H1 (cell line): ENCODE measurements around the gene ADNP2. TPM values are rescaled to one million over a fixed set of nuclear protein-coding genes. Genes with fewer than 3 reads are reported as not detected.

Experiments
- BACH1 ChIP-seq: IDR thresholded peaks from 2 replicates; pipeline ENCODE4 v1.6.1; 2012; ENCODE audit warnings: low read length, improper control_type of control experiment
- CBX5 ChIP-seq: fragments of 300-800, 300-1000 bp; sonication (generic); IDR thresholded peaks from 2 replicates; pipeline ENCODE4 v1.7.1; 2016; ENCODE audit warnings: antibody characterized with exemption, low read length, low read depth
- CTCF ChIP-seq, 3 experiments: IDR thresholded peaks; 1 replicate in 2 of 3; 2 replicates in 1 of 3; pipeline versions ENCODE4 v1.5.1 to v1.6.1; 2011; ENCODE audit warnings: low read length in 3 of 3, mild to moderate bottlenecking in 3 of 3, inconsistent platforms in 2 of 3, low read depth in 1 of 3, moderate library complexity in 1 of 3; ENCODE audit not compliant: insufficient read depth in 1 of 3; ENCODE audit errors: control extremely low read depth in 1 of 3
- JUND ChIP-seq: IDR thresholded peaks from 2 replicates; pipeline ENCODE4 v1.6.1; 2011; ENCODE audit warnings: mild to moderate bottlenecking, improper control_type of control experiment, low read length
- NANOG ChIP-seq: IDR thresholded peaks from 2 replicates; pipeline ENCODE4 v1.6.1; 2011; ENCODE audit warnings: low read length, low read depth, mild to moderate bottlenecking, inconsistent platforms; ENCODE audit not compliant: insufficient read depth, poor library complexity, severe bottlenecking
- SIRT6 ChIP-seq: IDR thresholded peaks from one replicate; pipeline ENCODE4 v1.7.1; 2012; ENCODE audit warnings: low read length, inconsistent platforms
- SP4 ChIP-seq: IDR thresholded peaks from 2 replicates; pipeline ENCODE4 v1.6.1; 2012; ENCODE audit warnings: low read length, inconsistent platforms
- TCF12 ChIP-seq: IDR thresholded peaks from 2 replicates; pipeline ENCODE4 v1.6.1; 2011; ENCODE audit warnings: low read depth, mild to moderate bottlenecking, low read length
- polyA plus RNA-seq, 7 experiments: library from polyadenylated mRNA; depleted of rRNA in 3 of 7; stranded (reverse) in 5 of 7; unstranded in 2 of 7; fragments of >200 nt in 5 of 7; fragments of 200-250 nt in 2 of 7; gene quantifications; 1 replicate in 5 of 7; 2 replicates in 1 of 7; 4 replicates in 1 of 7; pipeline versions ENCODE4 v1.2.1 to v1.2.3, GENCODE V29; 2011 to 2013; ENCODE audit warnings: missing spikeins in 2 of 7, mixed read lengths in 2 of 7
- total RNA-seq: library from RNA; stranded (reverse); fragmentation: NEBNext Ultra II Directional; extraction: Animal tissue kit (Norgen Biotek cat#: 25700); gene quantifications from 2 replicates; pipeline ENCODE4 v1.2.1, GENCODE V29; 2021
- TF ChIP-seq, protein P1 (sequence below): IDR thresholded peaks from 2 replicates; pipeline ENCODE4 v1.6.1; 2011; ENCODE audit warnings: low read depth, mild to moderate bottlenecking, low read length; ENCODE audit not compliant: insufficient read depth

Gene ADNP2
- total and polyA plus RNA-seq, 2 of the 8 experiments (the other 6 are each of a cell fraction or from before 2014, with no cell fraction given): 25.1 to 61.6 TPM

GRCh38 chr18:80176334-80177073 lies 67.4 kb downstream of the ADNP2 start (continued):
- TF ChIP-seq CTCF (IDR thresholded peaks at IDR 0.05; ENCODE audit: control extremely low read depth in 1 of 3, insufficient read depth in 1 of 3, low read depth in 1 of 3, low read length in 3 of 3) (no peak), SP4 (no peak), SIRT6 (no peak), CBX5 (no peak), BACH1 (no peak), NANOG (no peak), JUND (no peak), TCF12 (no peak)
- TF ChIP-seq, protein P1, sequence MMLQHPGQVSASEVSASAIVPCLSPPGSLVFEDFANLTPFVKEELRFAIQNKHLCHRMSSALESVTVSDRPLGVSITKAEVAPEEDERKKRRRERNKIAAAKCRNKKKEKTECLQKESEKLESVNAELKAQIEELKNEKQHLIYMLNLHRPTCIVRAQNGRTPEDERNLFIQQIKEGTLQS: no peak
